GM21381 (cell line): Measurements from ENCODE around the gene PHRF1.
A peak's percentile ranks its signal among the peaks of the same experiment; 100 is the strongest.

Source experiments
- ATAC-seq: cut with Tn5 transposase; IDR thresholded peaks from one replicate; pipeline ENCODE4 v1.9.1; 2021; ENCODE audit warnings: mild to moderate bottlenecking, moderate library complexity; ENCODE audit not compliant: unreplicated experiment

PHRF1 gene

DNA sequence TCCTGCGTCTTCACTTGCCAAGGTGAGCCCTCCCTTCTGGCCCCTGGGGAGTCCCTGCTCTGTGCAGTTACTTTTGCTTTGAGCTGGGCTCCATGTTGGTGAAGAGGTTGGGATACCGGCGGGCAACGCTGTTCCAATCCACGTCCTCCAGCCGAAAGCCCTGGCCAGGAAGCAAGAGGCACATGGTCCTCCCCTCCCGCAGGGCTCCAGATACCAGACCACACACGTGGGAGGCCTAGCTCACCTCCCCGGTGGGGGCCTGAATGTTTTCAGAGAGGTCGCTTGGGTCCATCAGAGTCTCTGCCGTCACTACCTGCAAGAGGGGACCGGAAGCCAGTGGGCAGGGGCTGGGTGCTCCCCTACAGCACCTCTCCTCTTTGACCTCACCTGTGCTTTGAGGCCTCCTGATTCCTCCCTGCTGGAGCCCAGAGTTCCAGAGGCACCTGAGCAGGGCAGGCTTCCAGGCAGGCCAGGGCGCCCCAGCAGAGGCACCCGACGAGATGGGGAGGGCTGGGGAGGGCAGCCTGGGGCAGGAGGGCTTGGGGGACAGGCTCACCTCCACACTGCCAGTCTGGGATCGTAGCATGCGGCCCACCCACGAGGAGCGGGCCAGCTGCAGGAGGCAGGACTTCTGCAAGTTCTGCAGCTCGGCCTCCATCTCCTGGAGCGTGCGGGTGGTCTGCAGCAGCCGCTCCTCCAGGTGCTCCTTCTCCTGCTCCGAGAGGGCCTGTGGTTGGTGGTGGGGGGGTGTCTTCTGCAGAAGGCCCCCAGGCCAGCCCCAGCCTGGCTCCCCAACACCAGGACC is 18.7 kb upstream of the PHRF1 start:
- no peak for ATAC-seq

DNA sequence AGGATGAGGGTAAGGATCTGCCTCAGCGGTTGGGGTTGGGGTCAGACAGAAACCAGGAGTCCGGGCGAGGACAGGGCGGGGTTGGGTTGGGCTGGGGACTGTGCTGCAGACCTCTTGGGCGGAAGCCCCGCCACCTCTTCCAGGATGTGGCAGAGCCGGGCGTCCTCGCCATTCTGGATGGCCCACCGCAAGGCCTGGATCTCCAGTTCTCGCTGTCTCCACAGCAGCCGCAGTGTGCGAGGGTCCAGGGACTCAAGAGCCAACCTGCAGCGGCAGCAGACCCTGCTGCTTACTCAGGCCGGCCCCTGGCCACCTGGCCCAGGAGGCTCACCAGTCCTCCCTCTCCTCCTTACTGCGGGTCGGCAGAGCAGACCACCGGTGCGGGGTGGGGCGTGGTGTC is 17.8 kb upstream of the PHRF1 start:
- ATAC-seq, result no peak

DNA sequence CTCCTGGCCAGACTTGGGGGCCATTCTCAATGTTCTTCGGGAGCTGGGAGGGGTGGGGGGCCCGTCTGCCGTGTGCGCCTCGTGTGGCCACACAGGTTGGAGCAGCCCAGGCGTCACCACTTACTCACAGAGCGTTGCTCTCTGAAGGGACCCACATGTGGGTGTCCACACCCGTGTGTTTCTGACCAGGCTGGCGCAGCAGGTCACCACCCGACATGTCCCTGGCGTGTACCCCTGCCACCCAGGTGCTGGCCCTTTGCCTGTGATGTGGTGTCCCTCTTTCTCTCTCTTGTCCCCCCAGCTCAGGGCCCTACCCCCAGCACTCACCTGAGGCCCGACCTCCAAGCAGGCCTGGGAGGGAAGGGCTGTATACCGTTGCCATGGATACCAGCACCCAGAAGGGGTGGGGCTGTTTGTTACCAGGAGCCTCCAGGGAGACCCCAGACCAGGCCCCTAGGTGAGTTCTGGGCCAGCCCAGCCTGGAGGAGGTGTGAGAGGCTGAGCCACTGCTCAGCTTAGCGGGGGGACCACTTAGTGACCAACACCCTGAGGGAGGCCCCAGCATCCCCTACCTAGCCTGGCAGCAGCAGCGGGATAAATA is 17.1 kb upstream of the PHRF1 start:
- no peak for ATAC-seq

DNA sequence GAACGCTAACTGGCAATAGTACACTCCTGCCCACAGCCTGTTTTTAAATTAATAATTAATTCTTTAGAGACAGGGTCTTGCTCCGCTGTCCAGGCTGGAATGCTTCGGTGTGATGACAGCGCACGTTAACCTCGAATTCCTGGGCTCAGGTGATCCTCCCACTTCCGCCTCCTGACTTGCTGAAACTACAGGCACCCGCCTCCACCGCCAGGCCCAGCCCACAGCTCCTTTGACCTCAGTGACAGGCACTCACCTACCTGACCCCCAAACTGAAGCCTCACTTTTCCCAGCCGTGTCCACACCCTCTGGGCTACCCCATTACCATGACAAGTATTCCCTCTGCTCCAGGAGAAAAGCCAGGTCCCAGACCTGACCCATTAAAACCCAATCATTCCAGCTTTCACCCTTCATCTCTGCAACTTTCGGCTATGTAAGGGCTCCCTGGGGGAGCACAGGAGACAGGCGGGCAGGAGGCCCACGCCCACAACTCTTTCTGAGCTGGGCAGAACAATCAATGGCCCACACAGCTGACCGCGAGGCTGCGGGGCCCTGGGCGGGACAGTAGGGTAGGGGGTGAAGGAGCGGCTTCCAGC is 16.5 kb upstream of the PHRF1 start:
- no peak for ATAC-seq

DNA sequence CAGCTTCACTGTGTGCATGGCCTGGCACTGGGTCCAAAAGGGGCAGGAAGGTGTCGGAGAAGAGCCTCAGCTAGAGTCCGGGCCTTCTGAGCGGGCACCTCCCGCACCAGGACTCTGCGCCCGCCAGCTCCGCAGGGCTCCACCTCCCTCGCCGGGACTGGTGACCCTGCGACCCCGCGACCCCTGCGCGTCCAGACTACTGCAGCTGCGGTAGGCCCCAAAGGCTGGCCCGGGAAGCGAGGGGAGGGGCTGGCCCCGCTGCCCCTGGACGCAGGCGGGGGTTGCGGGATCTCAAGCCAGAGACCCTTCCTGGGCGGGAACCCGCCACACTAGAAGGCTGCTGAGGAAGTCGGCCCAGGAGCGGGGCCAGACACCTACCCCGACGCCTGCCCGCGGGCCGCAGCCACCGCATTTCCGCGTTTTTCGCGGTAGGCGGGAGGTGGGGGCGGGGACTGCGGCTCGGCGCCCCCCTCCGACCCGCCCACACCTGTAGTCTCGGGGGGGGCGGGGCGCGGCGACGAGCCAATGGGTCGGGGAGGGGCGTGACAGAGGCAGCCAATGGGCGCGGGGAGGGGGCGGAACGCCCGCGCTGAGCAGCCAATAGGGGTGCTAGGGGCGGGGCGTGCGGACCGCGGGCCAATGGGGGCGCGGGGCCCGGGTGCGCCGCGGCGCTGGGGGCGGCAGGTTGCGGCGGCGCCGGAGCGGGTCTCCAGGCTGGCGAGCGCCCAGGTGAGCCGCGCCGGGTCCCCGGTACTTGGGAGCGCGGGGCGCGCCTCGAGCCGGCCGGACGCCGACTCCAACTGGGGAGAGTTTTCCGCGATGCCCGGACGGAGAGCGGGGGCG is 15.7 kb upstream of the PHRF1 start, which contains the start of the genes LMNTD2 and RASSF7:
Gene LMNTD2, minus strand, starts transcription at position 434 of the 843 bp plus-strand sequence. Its CDS starts 22 bp downstream, at position 412.
Gene RASSF7, plus strand, starts transcription at position 666 of the 843 bp plus-strand sequence. CDS start 799 bp downstream, outside the sequence.
- peak; percentile 71 for ATAC-seq

DNA sequence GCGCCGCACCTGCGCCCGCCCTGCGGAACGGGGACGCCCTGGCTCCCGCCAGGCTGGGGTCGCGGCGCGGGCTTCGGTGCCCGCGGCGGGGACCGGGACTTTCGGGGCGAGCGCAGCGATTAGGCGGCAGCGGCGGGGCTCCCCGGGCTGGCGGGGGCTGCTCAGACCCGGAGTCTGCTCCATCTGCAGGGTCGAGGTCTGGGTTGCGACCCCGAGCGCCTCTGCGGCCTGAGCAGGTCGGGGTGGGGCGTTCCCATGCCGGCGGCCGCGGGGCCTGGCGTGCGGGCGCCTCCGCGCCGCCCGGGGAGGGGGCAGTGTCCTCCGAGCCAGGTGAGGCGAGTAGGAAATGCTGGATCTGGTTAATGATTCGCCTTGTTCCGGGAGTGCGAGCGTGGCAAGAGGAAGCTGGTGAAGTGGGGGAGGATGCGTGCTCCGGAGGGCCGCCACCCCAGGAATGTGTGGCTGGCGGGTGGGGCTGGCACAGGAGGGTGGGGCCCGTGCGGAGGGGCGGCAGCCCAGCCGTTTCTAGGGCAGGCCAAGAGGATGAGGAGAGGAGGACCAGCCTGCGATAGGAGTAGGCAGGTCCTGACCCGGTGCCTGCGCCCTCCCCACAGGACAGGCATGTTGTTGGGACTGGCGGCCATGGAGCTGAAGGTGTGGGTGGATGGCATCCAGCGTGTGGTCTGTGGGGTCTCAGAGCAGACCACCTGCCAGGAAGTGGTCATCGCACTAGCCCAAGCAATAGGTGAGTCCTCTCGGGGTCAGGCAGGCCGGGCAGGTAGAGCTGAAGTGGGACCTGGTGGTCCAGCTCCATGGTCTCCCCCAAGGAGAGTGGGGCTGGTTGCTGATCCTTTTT is 14.9 kb upstream of the PHRF1 start:
- peak; percentile 16 for ATAC-seq

DNA sequence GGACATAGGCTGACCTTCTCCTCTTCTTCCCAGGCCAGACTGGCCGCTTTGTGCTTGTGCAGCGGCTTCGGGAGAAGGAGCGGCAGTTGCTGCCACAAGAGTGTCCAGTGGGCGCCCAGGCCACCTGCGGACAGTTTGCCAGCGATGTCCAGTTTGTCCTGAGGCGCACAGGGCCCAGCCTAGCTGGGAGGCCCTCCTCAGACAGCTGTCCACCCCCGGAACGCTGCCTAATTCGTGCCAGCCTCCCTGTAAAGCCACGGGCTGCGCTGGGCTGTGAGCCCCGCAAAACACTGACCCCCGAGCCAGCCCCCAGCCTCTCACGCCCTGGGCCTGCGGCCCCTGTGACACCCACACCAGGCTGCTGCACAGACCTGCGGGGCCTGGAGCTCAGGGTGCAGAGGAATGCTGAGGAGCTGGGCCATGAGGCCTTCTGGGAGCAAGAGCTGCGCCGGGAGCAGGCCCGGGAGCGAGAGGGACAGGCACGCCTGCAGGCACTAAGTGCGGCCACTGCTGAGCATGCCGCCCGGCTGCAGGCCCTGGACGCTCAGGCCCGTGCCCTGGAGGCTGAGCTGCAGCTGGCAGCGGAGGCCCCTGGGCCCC is 14.1 kb upstream of the PHRF1 start:
- no peak for ATAC-seq

DNA sequence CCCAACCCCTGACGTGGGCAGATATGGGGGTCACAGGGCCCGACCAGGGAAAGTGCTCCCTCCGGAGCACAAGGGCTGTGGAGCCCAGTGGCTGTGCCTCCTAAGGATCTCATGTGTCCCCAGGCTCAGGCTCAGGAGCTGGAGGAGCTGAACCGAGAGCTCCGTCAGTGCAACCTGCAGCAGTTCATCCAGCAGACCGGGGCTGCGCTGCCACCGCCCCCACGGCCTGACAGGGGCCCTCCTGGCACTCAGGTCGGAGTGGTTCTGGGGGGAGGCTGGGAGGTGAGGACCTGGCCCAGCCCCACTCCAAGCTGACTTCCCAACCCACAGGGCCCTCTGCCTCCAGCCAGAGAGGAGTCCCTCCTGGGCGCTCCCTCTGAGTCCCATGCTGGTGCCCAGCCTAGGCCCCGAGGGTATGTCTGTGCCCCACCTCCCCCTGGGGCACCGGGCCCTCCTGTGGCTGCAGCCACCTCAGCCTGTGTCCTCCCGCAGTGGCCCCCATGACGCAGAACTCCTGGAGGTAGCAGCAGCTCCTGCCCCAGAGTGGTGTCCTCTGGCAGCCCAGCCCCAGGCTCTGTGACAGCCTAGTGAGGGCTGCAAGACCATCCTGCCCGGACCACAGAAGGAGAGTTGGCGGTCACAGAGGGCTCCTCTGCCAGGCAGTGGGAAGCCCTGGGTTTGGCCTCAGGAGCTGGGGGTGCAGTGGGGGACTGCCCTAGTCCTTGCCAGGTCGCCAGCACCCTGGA is 13.0 kb upstream of the PHRF1 start:
- no peak for ATAC-seq

DNA sequence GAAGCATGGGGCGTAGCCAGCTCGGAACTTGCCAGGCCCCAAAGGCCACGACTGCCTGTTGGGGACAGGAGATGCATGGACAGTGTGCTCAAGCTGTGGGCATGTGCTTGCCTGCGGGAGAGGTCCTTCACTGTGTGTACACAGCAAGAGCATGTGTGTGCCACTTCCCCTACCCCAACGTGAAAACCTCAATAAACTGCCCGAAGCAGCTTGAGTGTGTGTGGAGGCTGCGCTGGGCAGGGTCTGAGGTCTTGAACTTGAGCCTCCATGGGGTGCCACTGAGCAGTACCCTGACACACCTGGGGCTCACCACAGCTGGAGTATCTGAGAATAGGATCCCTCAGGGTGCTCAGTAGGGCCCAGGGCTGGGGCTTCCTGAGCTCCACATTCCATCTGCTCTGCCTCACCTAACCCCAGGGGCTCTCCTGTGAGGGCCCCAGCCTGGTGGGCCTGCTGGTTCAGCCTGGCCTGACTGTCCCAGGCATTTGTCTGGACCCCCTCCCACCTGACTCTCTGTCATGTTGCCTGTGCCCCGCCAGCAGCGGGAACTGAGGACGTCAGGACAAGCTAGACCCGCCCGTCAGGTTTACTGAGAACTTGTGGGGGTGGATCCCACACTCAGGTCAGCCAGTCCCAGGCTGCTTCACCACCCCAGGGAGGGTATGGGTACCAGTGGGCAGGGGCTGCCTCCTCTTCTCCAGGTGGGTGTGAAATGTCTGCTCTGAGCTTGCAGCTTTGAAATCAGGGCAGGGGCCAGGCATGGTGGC is 12.3 kb upstream of the PHRF1 start:
- no peak for ATAC-seq

DNA sequence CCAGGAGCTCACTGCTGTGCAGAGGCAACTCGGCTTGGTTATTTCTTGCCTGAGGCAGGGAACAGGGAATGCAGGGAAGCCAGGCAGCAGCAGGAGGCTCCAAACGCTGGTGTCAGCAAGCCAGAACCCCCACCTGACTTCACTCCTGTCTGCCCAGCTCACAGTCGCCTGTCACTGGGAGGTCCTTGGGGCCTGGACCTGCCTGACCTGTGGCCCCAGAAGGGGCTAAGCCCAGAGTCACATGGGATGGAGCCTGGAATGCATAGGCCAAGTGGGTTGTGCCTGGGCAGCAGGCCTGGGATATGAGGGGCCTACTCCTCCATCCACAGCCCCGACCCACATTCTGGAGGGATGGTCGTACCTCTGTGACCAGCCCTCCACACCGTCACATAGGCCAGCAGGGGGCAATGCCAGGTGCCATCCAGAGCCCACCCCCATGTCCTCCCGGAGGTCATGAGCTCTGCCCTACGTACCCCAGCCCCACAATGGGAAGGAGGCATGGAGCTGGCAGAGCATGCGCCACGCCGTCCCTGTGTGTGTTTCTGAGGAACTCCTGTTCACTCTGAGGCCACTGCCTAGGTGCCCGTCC is 10.3 kb upstream of the PHRF1 start:
- no peak for ATAC-seq

DNA sequence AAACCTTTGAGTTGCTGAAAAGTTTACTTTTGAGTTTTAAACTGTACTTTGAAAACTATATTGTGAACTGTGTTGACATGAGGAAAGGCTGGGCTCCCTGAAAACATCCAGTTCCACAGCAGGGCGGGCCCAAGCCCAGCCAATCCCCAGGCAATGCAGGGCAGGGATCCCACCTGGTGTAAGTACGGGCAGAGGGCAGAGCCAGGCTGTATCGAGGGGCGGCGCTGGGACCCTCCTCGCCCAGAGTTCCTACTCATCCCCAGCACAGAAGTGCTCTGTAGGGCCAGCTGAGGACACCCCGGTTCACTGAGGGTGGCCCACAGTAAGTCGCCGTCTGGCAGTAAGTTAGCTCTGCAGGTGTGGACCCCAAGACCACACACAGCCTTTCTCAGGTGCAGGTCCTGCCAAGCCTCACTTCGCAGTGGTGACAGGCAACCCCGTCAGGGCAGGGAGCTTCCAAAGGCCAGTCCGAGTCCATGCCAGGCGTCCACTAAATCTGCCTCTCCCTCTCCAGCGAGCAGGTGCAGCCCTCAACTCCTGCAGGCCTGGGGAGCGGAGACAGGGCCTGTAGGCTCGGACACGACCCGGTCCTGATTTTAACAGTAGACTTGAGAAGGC is 9.2 kb upstream of the PHRF1 start:
- no peak for ATAC-seq

DNA sequence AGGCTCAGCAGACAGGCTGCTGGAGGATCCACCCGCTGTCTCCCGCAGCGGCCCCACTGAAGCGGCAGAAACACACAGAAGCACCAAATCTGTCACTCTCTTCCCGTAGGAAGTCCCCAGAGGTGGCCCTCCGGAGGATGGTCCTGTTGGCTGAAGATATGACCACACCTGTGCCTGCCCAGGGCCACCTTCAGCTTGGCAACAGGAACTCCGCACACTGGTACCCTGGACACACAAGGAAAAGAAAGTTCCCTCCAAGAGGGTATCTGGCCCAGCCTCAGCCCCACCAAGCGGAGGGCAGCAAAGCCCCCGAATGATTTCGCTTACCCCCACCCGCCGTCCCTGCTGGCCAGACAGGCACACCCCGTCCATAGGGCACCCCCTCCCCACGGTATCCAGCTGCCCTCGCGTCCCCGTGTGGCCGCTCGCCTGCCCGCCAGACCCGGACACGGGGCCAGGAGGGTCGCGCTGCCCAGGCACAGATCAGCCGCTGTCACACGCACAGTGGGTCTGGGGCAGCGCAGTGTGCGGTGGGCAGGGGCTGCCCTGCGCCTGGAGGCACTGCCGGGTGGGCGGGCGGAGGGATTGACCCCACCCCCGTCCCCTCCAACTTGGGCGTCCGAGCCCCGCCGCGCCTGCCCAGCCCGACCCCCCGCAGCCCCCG is 8.5 kb upstream of the PHRF1 start:
- no peak for ATAC-seq

DNA sequence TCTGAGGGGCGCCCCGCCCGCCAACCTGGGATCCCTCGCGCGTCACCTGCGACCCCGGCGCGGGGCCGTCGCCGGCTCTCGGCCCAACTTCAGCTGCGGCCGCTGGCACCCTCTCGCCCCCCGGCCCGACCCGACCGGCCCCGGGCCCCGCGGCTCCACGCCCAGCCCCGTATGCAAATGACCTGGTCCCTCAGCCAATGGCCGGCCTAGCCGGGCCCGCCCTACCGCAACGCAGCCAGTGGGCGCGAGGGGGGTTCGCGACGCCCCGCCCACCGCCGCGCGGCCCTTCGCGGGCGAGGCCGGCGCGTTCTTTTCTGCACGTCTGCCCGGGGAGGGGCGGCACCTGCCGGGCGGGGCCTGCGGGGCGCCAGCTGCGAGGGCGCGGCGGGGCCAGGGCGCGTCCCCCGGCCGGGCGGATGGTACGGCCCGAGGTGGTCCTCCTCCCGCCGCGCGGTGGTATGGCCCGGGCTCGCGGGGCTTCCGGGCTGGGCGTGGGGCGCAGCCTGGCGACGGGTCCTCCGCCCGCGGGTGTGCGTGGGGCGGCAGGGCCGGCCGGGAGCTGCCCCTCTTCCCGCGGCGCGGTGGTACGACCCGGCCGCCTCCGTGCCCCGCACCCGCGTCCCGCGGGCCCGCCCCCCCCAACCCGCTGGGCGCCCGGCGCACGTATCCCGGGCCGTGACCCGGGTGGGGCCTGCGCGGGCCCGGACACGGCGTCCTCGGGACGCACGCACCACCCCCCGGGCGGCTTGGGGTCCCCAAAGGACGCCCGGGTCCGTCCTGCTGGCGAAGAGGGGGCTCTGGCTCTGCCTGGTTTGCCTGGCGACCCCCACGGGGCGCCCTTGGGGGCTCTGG is 7.7 kb upstream of the PHRF1 start:
- ATAC-seq, result peak; percentile 82

DNA sequence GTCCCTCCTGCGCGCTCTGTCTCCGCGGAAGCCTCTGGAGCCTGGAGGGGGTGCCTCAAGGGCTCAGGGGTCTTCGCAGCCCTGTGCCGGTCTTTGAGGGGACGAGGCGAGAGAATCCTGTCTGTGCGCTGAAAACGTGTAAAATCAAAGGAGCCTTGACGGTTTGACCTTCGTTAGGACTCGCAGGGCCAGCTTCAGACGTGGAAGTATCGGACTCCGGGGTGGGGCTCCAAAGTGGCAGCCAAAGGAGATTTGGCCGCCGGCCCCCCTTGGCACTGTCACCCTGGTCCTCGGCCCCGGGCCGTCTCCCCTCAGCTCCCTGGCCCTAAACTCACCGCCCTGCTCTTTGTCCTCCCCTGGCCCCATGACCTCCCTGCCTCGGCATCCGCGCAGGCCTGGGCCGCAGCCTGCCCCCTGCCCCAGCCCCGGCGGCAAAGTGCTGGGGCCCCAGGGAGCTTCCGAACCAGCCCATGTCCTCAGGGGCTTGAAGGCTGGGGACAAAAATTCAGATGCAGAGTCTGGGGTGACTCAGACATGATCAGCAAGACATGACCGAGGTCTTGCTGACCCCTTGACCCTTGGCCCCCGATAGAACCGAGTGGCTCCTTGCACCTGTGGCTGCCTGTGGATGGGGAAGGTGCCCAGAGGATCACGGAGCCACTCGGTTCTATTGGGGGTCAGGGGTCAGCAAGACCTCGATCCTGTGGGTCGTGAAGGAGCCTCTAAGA is 6.9 kb upstream of the PHRF1 start:
- peak; percentile 2 for ATAC-seq

DNA sequence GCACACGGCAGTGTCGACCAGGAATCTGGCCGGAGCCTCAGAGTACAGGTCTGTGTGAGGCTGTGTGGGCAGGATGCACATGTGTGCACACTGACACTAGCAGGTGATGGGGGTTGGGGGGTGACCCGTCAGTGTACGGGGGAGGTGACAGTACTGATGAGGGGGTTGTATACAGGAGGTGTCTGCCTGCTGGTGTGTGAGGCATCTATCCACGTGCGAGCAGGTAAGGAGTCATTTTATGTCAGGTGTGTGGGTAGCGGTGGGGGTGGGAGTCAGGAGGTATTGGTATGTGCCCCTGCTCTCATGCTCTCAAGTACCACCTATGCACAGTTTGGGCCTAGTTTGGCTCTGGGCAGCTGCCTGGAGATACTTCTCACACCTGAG is 4.5 kb upstream of the PHRF1 start:
- ATAC-seq, result no peak
